Neural cell (in vitro differentiated cells): ENCODE measurements around the gene NPNT. TPM values are rescaled to one million over a fixed set of nuclear protein-coding genes. Genes with fewer than 3 reads are reported as not detected.

Experiments used
- H2AFZ ChIP-seq: fragments of 200-600, 300-800 bp; sonication (generic), shearing (Covaris generic); 2 replicates; pipeline ENCODE4 v1.6.0; 2014; ENCODE audit warnings: low read depth, mild to moderate bottlenecking, antibody characterized with exemption, low read length, moderate library complexity
- H3F3A ChIP-seq: fragments of 200-600 bp; shearing (Covaris generic); 2 replicates; pipeline ENCODE4 v1.6.1; 2016; ENCODE audit warnings: mild to moderate bottlenecking, moderate library complexity, mixed read lengths, antibody characterized with exemption, low read length; ENCODE audit not compliant: insufficient read depth, poor library complexity, severe bottlenecking
- H3K27ac ChIP-seq: fragments of 200-600, 300-800 bp; sonication (generic), shearing (Covaris generic); 2 replicates; pipeline ENCODE4 v1.5.1; 2014; ENCODE audit warnings: mild to moderate bottlenecking, low read length, moderate library complexity
- H3K27me3 ChIP-seq: fragments of 300-800, 200-600 bp; sonication (generic), shearing (Covaris generic); 2 replicates; pipeline ENCODE4 v1.6.0; 2014; ENCODE audit warnings: mild to moderate bottlenecking, low read depth, low read length, moderate library complexity; ENCODE audit not compliant: insufficient read depth
- H3K36me3 ChIP-seq: fragments of 300-800, 200-600 bp; sonication (generic), shearing (Covaris generic); 2 replicates; pipeline ENCODE4 v1.5.1; 2014; ENCODE audit warnings: mild to moderate bottlenecking, antibody characterized with exemption, low read length, moderate library complexity; ENCODE audit not compliant: insufficient read depth
- H3K4me2 ChIP-seq: fragments of 300-800, 200-600 bp; sonication (generic), shearing (Covaris generic); 2 replicates; pipeline ENCODE4 v1.6.0; 2014; ENCODE audit warnings: mild to moderate bottlenecking, low read length
- H3K4me3 ChIP-seq: fragments of 300-800, 200-600 bp; sonication (generic), shearing (Covaris generic); 2 replicates; pipeline ENCODE4 v1.5.1; 2014; ENCODE audit warnings: mild to moderate bottlenecking, low read length, moderate library complexity
- H3K79me2 ChIP-seq: fragments of 200-600 bp; shearing (Covaris generic); replicated peaks from 2 replicates; pipeline ENCODE4 v1.6.0; 2014; ENCODE audit warnings: mild to moderate bottlenecking, low read length, moderate library complexity; ENCODE audit not compliant: insufficient read depth
- H3K9ac ChIP-seq: fragments of 300-800, 200-600 bp; sonication (generic), shearing (Covaris generic); 2 replicates; pipeline ENCODE4 v1.6.1; 2016; ENCODE audit warnings: mild to moderate bottlenecking, low read length, mixed read lengths
- H3K9me2 ChIP-seq: fragments of 200-600 bp; shearing (Covaris generic); 2 replicates; pipeline ENCODE4 v1.6.1; 2016; ENCODE audit warnings: mild to moderate bottlenecking, low read length, mixed read lengths; ENCODE audit not compliant: insufficient read depth
- H3K9me3 ChIP-seq: fragments of 200-600, 300-800 bp; sonication (generic), shearing (Covaris generic); 2 replicates; pipeline ENCODE4 v1.6.1; 2016; ENCODE audit warnings: mild to moderate bottlenecking, mixed run types, low read length, moderate library complexity, mixed read lengths
- H4K20me1 ChIP-seq: fragments of 200-600 bp; shearing (Covaris generic); 2 replicates; pipeline ENCODE4 v1.6.1; 2016; ENCODE audit warnings: mild to moderate bottlenecking, mixed run types; ENCODE audit not compliant: insufficient read depth
- CTCF ChIP-seq: fragments of 450-650 bp; IDR thresholded peaks from 2 replicates; pipeline ENCODE4 v1.5.1; 2014; ENCODE audit warnings: antibody characterized with exemption, mild to moderate bottlenecking, moderate library complexity; ENCODE audit not compliant: poor library complexity, severe bottlenecking
- EP300 ChIP-seq: fragments of 450-650 bp; conservative IDR thresholded peaks from 2 replicates; pipeline ENCODE4 v1.6.1; 2014; ENCODE audit warnings: antibody characterized with exemption, mild to moderate bottlenecking, moderate library complexity; ENCODE audit not compliant: poor library complexity, severe bottlenecking
- EZH2 ChIP-seq: fragments of 200-600, 300-800 bp; shearing (Covaris generic), sonication (generic); IDR thresholded peaks from 2 replicates; pipeline ENCODE4 v1.6.1; 2014; ENCODE audit warnings: antibody characterized with exemption, low read length, borderline replicate concordance, mild to moderate bottlenecking; ENCODE audit not compliant: insufficient read depth, poor library complexity, severe bottlenecking
- MXI1 ChIP-seq: fragments of 450-650 bp; conservative IDR thresholded peaks from 2 replicates; pipeline ENCODE4 v1.6.1; 2014; ENCODE audit warnings: antibody characterized with exemption, mild to moderate bottlenecking; ENCODE audit not compliant: poor library complexity, severe bottlenecking
- POLR2AphosphoS5 ChIP-seq: IDR thresholded peaks from 2 replicates; pipeline ENCODE4 v1.6.1; 2012
- RAD21 ChIP-seq: fragments of 450-650 bp; conservative IDR thresholded peaks from 2 replicates; pipeline ENCODE4 v1.6.1; 2014; ENCODE audit warnings: antibody characterized with exemption, mild to moderate bottlenecking, moderate library complexity
- SMC3 ChIP-seq: fragments of 450-650 bp; conservative IDR thresholded peaks from 2 replicates; pipeline ENCODE4 v1.6.1; 2014; ENCODE audit warnings: antibody characterized with exemption, mild to moderate bottlenecking, moderate library complexity; ENCODE audit not compliant: poor library complexity
- TAF1 ChIP-seq: IDR thresholded peaks from 2 replicates; pipeline ENCODE4 v1.6.1; 2012; ENCODE audit warnings: low read depth
- polyA plus RNA-seq: library from polyadenylated mRNA; depleted of rRNA; stranded (reverse); fragments of >200 nt; gene quantifications from 2 replicates; pipeline ENCODE4 v1.2.3, GENCODE V29; 2014
- TF ChIP-seq, protein P1 (sequence below): IDR thresholded peaks from 2 replicates; pipeline ENCODE4 v1.6.1; 2012; ENCODE audit warnings: borderline replicate concordance

NPNT gene
- polyA plus RNA-seq, 1 donor from 2014 or later, result 2.6 TPM

DNA sequence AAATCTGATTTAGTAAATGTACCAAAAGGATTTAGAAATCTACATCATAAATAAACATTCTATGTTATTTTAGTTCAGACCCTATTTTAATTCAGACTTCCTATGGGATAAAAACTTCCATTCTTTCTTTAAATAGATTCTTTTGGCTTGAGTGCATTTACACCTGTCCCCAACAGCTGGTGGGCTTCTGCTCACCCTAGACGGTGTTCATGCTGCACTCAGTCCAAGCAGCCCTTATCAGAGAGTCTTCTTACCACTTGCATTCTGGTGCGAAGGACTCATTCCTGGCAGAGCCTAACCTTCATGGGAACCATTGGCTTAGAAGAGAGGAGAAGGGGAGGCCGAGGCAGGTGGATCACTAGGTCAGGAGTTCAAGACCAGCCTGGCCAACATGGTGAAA is 57.3 kb downstream of the NPNT start:
- H3K79me2 ChIP-seq, result no peaks in the 10 kb centered on the region
- H3K27ac ChIP-seq, result no peak overlapping the region
- H3F3A ChIP-seq, result no peaks in the 10 kb centered on the region
- H4K20me1 ChIP-seq, result no peaks in the 10 kb centered on the region
- H3K9ac ChIP-seq, result no peak overlapping the region
- no peak overlapping the region for H3K4me3 ChIP-seq
- TF ChIP-seq TAF1, result no peak
- TF ChIP-seq, protein P1, sequence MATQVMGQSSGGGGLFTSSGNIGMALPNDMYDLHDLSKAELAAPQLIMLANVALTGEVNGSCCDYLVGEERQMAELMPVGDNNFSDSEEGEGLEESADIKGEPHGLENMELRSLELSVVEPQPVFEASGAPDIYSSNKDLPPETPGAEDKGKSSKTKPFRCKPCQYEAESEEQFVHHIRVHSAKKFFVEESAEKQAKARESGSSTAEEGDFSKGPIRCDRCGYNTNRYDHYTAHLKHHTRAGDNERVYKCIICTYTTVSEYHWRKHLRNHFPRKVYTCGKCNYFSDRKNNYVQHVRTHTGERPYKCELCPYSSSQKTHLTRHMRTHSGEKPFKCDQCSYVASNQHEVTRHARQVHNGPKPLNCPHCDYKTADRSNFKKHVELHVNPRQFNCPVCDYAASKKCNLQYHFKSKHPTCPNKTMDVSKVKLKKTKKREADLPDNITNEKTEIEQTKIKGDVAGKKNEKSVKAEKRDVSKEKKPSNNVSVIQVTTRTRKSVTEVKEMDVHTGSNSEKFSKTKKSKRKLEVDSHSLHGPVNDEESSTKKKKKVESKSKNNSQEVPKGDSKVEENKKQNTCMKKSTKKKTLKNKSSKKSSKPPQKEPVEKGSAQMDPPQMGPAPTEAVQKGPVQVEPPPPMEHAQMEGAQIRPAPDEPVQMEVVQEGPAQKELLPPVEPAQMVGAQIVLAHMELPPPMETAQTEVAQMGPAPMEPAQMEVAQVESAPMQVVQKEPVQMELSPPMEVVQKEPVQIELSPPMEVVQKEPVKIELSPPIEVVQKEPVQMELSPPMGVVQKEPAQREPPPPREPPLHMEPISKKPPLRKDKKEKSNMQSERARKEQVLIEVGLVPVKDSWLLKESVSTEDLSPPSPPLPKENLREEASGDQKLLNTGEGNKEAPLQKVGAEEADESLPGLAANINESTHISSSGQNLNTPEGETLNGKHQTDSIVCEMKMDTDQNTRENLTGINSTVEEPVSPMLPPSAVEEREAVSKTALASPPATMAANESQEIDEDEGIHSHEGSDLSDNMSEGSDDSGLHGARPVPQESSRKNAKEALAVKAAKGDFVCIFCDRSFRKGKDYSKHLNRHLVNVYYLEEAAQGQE, result no peak
- TF ChIP-seq MXI1, result no peak
- TF ChIP-seq EP300, result no peak
- TF ChIP-seq CTCF, result no peak
- no peak for TF ChIP-seq EZH2
- no peak for TF ChIP-seq POLR2AphosphoS5
- TF ChIP-seq RAD21, result no peak
- no peak for TF ChIP-seq SMC3
- no peaks in the 10 kb centered on the region for H3K27me3 ChIP-seq
- no peak overlapping the region for H3K4me2 ChIP-seq
- no peaks in the 10 kb centered on the region for H3K9me3 ChIP-seq
- H3K9me2 ChIP-seq, result no peaks in the 10 kb centered on the region
- no peaks in the 10 kb centered on the region for H3K36me3 ChIP-seq
- H2AFZ ChIP-seq, result no peak overlapping the region

DNA sequence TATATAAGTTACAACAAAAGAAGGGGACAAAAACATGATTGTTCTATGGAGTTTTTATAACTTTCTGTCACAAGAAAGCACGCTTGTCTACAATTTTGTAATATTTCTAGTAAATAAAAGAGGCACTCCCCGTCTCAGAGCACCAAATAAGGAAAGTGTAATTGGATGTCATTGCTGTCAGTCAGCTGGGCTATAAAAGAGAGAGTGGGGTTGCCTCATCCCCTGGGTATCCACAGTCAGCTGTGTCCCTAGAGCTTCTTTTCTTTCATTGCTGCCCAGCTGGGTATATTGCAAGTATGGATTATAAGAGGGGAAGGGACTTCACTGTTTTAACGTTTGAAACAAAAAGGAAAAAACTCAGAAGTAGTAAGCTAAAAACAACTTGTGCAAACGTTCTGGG is 61.3 kb downstream of the NPNT start:
- H3K9me3 ChIP-seq, result no peaks in the 10 kb centered on the region
- H3K27me3 ChIP-seq, result no peaks in the 10 kb centered on the region
- TF ChIP-seq SMC3 (no peak), MXI1 (no peak), TAF1 (no peak), EP300 (no peak), RAD21 (no peak), CTCF (no peak), EZH2 (no peak)
- TF ChIP-seq, protein P1, result no peak
- no peaks in the 10 kb centered on the region for H3F3A ChIP-seq
- H3K4me2 ChIP-seq, result no peak overlapping the region
- no peaks in the 10 kb centered on the region for H3K9me2 ChIP-seq
- H4K20me1 ChIP-seq, result no peaks in the 10 kb centered on the region
- H3K9ac ChIP-seq, result no peak overlapping the region
- no peak overlapping the region for H3K4me3 ChIP-seq
- H3K79me2 ChIP-seq, result no peaks in the 10 kb centered on the region
- H3K36me3 ChIP-seq, result no peaks in the 10 kb centered on the region
- H3K27ac ChIP-seq, result no peak overlapping the region
- H2AFZ ChIP-seq, result no peak overlapping the region
